GM18951 (cell line): ENCODE results near the gene ITPR1.

Experiments
- POLR2A ChIP-seq: IDR thresholded peaks from 4 replicates; pipeline ENCODE4 v1.6.1; 2011; ENCODE audit warnings: mild to moderate bottlenecking; ENCODE audit not compliant: insufficient read length, insufficient read depth; ENCODE audit errors: extremely low read depth
- in situ Hi-C: fragments of 300-500 bp; cut with MboI; formaldehyde crosslinking; loops from one replicate; pipeline ENCODE4 v1.12.0; 2022; ENCODE audit warnings: low sequenced_read_pairs, mixed read lengths, inconsistent platforms; ENCODE audit not compliant: unreplicated experiment

The ITPR1 gene

DNA sequence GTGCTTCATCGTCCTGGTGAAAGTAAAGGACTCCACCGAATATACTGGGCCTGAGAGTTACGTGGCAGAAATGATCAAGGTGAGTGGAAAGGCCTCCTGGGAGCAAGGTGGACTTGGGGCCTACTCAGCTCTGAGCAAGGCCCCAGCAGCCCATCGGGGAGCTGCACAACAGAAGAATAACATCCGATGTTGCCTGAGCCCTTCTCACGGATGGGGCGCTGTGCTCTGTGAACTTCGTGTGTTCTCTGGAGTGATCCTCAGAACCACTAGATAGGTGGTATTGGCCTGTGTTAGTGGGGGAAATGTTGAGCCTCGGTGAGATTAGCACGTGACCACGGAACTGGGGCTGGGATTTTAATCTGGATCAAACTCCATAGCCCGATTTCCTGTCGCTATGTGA lies 325.0 kb downstream of the ITPR1 start:
- in situ Hi-C loops, result no loop called here
- TF ChIP-seq POLR2A, result no peak

DNA sequence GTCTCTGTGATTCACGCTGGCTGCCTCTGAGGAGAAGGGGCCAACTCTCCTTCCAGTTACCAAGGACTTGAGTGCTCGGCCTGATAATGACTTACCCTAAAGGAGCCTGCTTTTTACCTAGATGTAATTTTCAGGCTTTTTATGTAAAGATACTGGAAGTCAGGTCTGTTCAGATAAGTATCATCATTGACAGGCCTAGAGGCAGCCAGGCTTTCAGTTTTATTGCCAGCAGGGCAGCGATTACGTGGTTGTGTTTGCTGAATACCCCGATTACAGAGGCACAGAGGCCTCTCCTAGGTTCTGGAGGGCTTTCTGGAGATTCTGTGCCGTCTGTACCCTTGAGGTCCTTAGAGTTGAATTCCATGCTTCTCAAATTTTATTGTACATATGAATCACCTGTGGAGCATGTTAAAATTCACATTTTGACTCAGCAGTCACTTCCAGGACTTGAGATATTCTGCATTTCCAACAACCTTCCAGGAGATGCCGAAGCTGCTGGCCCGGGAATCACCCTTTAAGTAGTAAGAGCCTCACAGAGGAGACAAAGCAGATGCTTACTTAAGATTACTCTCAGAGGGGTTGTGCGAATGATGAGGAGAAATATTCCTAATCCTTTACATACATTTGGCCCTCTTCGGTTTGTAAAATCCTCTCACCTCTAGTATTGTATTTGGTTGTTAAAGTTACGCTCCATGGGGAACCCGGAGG lies 326.0 kb downstream of the ITPR1 start:
- in situ Hi-C loops, result no loop called here
- no peak for TF ChIP-seq POLR2A

DNA sequence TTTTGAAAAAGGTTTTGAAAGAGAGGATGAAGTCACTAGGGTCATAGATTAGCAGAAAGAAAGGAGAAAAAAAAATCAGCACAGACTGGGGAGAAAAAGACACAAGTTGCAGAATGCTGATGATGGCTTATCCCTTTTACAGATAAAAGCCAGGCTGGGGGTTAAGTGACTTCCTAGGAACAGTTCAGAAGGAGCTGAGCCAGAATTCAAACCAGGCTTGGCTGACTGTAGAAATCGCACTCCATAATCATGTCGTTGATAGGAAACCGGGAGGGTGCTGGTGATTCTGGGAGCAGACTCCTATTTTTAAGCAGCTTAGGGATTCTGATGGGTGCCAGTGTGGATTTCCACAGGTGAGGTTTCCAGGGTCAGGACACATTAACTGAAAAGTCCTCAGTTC lies 326.6 kb downstream of the ITPR1 start:
- no peak for TF ChIP-seq POLR2A

DNA sequence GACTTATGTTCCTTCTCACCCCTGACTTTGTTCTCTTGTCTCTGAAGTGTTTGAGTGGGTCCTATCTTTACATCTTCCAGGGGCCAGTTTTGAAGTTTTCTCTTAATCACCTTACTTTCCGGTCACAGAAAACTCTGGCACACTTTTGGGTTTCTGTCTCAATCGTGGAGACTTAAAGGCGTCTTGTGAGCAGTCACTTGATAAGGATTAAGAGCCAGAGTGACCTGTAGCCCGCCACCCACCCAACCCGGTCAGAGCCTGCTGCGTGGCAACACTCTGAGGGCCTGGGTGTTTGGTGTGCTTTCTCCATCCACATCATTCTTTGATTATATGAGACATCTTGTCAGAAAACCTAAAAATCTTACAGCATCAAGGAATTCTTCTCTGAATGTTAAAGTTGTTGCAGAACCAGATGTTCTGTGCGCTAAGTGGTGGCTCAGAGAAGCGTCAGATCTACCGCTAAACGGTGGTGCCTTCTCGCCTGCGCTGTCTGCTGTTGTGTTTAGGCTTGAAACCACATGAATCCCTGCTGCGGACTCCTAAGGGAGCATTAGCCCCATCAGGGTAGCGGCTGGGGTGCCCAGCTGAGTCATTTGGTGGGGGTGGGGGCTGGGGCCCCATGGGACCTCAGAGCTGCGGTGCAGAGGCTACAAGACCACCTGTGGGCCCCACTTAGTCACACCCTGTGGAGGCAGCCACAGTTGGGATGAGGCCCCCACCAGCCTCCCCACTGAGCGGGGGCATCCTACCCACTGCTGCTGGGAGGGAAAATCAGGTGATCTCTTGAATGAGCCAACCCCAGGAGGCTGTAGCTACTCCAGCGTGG lies 327.4 kb downstream of the ITPR1 start:
- in situ Hi-C loops, result no loop called here
- TF ChIP-seq POLR2A, result no peak

More for the DNA sequence above, 326.6 kb downstream of the ITPR1 start:
- in situ Hi-C loops, result no loop called here

DNA sequence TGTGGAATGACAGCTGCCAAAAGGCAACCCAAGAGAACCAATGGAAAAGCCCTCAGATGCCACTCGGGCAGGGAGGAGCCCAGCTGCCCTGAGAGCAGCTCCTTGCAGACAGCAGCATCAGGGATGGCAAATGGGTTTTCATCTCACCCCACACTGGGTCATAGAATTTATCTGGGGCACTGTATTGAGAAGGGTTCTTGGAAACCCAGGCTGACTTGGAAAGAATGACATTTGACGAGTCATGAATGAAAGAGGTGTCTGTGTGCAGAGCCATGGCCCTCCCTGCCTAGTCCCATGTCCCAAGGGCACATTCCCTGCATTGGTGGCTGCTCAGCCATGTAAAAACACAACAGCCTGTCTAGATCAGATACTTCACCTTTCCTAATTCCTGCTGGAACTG lies 328.2 kb downstream of the ITPR1 start:
- TF ChIP-seq POLR2A, result no peak
- in situ Hi-C loops, result no loop called here

DNA sequence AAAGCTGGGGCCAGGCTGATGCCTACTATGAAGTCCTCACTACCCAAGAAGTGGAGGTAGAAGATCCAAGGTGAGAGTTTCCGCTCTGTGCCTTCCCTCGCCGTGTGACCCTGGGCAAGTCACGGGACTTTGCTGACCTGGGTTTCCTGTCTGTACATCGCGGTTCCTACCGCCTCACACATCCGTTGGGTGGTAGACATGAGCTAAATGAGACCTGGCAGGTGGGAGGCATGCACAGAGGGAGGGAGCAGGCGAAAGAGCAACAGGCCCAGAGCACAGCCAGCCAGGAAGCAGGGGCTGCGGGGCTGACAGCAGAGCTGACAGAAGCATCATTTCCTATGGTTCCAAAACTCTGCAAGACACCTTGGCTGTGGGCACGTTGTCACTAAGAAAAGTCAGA lies 328.8 kb downstream of the ITPR1 start:
- in situ Hi-C loops, result no loop called here
- no peak for TF ChIP-seq POLR2A

DNA sequence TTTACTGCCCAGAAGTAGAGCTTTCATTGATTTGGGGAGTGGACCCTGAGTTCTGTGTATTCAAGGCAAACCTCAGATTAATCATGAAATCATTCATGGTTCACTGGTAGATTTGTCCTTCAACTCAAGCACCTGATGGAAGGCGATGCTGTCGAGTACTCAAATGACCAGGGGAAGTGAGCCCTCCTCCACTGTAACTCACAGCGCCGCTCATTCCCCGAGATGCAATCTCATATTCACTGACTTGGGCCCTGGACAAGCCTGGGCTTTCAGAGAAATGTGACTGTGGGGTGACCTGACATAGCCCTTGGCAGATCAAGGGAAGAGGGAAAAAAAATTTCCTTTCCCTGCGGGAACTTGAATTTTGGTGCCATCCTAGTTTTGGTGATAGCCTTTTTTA lies 329.4 kb downstream of the ITPR1 start:
- TF ChIP-seq POLR2A, result no peak
- in situ Hi-C loops, result no loop called here

DNA sequence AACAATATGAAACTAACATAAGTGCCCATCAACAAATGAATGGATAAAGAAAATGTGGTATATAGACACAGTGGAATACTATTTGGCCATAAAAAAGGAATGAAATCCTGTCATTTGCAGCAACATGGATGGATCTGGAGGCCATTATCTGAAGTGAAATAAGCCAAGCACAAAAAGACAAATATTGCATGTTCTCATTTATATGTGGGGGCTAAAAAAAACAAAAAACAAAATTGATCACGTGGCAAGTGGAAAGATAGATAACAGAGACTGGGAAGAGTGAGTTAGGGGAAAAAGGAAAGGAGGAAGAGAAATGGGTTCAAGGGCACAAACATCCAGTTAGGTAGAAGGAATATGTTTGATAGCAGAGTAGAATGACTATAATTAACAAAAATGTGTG lies 330.2 kb downstream of the ITPR1 start:
- no peak for TF ChIP-seq POLR2A
- in situ Hi-C loops, result no loop called here

DNA sequence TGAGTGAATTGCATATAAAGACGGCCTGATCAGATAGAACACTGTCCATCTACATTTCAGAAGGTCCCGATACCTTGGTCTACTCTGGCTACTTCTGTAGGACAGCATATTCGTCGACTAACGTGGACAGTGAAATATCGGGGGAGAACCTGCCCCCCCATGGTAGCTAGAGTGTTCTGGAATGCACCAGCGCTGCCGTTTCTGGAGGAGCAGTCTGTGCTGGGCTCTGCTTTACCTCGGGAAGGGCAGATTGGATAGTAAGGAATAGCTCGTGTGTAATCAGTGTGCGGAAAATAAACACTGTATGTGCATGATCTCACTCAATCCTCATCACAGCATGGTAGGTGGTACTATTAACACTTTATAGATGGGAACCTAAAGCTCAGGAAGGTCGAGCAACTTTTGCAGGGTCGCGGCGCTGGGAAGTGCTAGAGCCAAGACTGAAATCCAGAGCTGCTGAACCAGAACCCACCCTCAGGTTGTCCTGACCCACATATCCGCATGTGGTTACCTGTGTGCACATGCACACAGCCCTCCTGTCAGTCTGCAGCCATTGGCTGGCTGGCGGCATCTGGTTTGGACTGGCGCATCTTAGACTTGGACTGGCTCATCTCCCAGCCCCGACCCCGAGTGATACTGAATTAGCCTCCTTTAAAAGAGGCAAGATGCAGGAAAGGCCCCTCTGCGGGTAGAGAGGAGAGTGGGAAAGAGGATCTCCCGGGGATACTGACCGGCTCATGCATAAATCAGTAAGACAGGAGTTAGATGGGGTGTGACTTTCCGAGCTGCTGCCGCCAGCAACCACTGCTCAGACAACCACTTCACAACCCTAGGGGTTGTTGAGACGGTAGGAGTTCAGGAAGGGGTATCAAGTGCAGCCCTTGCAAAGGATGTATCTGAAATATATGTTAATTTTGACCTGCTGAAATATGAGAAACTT lies 331.1 kb downstream of the ITPR1 start:
- in situ Hi-C loops, result no loop called here
- TF ChIP-seq POLR2A, result no peak

DNA sequence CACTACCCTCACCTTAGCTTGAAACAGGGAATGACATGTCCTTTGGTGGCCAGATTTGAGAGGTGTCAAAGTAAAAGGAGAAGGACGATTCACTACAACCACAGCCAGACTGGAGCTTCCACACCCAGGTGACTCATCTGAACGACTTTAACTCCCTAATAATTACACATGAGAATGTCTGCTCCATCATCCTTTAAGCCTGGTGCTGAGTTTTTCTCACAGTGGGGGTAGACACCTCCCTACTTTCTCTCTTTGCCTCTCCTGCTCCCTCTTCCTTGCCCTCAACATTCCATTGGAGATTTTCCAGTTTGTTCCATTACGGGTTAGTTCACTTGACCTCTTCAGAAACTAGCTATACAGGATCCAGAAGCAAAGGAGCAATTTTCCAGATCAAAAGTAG lies 331.8 kb downstream of the ITPR1 start:
- TF ChIP-seq POLR2A, result no peak
- in situ Hi-C loops, result no loop called here

DNA sequence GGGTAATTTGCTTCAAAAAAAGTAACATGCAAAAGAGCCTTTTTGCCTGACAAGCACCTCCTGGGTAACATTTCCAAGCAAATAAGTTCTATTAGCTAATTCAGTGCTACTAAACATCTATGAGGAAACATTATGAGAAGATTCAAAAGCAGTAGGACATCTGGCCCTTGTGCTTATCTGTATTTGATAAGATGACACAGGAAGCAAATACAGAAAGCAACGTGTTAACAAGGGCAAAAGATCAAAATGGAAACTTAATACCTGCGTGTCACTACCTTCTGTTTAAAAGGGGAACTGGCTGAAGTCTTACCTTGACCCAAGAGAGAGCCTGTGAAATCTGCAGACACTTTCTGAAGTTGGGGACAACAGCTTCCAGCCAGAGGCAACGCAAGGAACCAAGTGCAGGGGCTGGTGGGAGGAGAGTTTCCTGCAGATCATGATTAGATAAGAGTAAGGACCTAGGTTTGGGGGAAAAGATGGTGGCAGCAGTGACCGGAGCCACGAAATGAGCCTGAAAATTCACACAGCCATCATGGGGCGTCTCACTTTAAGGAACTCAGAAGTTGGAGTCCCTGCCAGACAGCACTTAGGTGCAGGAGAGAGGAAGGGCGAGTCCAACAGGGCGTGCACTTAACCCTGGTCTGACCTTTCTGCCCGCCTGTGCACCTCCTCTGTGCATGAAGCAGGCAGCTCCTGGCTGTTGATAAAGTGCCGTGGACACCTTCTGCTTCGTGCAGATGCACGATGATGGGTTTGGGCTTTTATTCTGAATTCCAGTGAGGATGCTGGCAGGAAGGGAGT lies 332.5 kb downstream of the ITPR1 start:
- in situ Hi-C loops, result no loop called here
- no peak for TF ChIP-seq POLR2A
